Activated CD4-positive, CD25-positive, alpha-beta regulatory T cell (primary cell): ENCODE measurements around the gene RAB31.
"Not testable (repeated sequence)": the region's sequence is repeated elsewhere in the genome, so short reads cannot be mapped to it uniquely, and the experiment has no call there.

Experiments
- DNase-seq, 4 experiments: peaks; one replicate each; lab custom pipeline; 2025; lab: John Stamatoyannopoulos, UW

The RAB31 gene

DNA sequence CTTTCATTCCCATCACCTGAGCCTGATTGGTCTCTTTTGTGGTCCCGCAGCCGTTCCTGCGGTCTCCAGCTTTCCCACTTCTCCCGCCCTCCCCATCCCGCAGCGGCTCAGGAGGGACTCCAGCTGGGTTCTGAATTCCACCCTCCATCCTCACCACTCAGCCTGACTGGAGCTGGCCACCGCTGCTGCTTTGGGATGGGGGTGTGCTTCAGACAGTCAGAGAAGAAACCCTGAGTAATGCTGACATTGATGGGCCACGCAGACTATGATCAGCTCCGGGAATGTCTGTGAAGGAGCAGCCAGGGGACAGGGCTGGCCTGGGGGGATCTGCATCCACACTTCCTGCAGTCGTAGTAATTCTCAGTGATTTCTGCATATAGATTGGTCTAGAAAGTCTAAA is 131.8 kb downstream of the RAB31 start:
- no peak for DNase-seq

DNA sequence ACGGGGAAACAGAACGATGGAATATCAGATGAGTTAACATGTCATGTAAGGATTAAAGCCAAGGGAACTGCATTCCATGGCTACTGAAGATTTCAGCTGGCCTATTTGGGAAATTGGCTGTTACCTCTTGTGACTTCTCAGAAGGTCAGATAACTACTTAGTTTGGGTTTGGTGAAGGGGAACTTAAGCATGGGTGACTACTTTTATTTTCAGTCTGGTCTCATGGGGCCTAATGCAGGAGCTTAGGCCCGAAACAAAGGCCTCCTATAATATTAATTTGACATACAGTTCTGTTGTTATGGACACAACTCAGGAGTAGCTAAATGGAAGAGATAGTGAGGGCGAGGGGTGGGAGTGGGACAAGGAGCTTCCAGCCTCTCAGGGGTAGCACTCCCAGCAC is 133.7 kb downstream of the RAB31 start:
- no peak for DNase-seq

DNA sequence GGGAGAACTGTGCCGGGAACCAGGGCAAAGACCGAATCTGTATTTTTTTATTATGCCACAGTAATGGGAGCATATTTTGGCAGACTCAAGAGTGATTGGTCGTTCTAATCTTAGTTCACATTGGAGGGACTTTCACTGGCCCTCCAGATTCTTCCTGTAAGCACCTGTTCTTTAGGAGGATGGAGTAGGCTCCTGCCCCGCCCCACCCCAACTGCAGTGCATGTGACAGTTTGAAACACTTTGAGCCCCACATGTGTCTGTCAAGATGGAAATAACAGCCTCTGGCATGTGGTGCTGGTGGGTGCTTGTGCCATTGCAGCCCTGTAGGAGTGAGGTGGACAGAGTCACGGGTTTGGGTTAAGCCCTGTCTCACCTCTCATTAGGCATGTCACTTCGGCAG is 134.3 kb downstream of the RAB31 start:
- no peak for DNase-seq

DNA sequence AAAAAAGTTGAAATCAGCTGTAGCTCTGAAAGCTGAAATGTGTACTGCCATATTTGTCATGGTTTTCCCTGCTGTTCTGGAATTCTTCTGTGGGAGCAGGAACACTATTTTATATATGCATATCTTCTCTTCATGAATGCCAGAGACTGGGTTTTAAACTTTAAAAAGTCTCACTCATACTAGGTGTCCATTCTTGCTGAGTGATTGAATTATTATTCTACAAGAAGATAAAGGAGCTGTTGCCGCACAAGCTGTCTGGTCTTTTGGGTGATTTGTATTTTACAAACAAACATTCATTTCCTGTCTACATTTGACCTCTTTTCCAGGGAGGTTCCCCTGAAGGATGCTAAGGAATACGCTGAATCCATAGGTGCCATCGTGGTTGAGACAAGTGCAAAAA is 137.2 kb downstream of the RAB31 start:
- DNase-seq: no peak

DNA sequence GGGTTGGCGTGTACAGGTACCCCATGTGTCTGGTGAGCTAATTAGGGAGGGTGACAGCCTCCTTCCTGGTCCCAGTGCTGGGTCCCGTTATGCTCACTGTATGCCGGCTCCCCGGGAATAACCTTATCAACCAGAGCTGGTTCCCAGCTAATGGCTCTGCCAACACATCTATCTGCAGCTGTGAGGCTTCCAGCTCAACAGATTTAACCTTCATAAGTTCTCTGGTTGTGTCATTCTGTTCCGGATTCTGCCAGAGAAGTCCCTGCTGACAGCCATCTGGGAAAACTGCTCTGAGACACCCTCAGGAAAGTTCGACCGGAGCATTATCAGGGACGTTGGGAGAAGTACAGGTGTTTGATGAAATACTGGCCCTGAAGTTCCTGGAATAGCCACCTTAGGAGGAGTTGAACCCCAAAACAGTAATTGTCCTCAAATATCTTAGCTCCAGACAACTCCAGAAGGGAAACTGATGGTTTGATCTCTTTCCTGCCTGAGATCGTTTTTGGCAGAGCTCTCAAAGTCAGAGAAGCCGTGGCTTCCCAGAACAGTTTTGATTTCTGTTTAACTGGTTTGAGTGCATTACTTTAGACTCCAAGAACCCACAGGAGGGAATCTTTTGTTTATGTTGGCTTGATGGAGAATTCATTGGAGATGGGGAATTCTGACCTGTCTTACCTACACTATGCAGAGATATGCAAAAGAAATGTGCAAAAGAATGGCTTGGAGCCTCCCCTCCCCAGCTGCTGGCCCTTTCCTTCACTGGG is 138.2 kb downstream of the RAB31 start:
- no peak for DNase-seq

DNA sequence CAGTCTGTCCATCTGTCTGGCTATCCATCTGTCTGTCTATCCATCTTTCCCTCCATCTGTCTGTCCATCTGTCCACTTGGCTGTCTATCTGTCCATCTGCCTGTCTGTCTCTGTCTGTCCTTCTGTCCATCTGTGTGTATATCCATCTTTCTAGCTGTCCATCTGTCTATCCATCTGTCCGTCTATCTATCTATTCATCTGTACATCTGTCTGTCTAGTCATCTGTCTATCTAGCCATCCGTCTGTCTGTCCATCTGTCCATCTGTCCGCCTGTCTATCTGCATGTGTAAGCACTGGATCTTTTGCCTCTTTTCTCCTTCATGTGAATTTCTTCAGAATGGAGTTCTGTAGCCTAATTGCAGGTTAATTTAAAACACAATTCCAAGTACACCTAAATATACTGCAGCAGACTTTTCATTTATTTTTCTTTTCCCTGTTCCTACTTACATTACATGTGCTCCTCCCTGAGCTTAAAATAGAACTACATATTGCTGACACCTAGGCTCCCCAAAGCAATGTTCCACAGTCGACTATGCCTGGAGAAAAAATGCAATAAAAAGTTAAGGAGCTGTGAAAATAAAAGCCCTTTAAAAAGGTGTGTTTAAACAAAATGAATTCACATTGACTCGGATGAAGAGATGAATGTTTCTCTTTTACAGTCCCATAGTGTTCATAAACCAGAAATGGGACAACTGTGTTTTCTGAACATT is 140.2 kb downstream of the RAB31 start:
- DNase-seq: no peak

DNA sequence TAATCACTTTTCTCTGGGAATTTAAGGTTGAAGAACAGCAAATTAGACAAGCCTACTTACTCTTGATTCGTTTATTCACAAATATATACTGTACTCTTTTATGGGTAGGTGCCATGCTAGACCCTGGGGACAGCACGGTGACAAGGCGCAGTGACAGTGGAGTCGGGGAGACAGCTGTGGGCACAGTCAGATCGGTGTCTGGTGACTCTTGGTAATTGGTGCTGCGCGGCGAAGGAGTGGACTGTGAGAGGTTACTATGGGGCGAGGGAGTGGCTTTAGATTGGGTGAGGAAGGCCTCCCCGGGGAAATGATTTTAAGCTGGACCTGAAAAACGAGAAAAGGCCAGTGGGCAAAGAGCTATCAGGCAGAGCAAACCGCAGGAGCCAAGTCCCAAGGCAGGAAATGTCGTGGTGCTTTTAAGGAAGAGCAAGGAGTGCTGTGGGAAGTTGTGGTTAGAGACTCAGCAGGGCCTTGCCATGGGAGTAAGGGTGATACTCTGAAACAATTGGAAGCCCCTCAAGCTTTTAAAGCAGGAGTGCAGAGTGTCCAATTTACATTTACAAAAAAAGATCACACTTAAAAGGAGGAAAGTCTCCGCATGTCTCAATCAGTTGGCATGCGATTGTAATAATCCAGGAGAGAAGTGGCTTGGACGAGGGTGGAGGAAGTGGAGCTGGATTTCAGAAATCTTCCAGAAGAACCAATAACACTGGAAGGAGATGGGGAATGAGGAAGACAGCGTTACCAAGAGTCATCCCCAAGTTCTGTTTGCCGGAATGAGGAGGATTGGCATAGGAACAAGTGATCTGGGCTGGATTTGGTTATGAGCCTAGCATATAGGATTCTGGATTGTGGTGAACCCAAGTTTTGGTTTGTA is 141.5 kb downstream of the RAB31 start:
- DNase-seq: no peak

DNA sequence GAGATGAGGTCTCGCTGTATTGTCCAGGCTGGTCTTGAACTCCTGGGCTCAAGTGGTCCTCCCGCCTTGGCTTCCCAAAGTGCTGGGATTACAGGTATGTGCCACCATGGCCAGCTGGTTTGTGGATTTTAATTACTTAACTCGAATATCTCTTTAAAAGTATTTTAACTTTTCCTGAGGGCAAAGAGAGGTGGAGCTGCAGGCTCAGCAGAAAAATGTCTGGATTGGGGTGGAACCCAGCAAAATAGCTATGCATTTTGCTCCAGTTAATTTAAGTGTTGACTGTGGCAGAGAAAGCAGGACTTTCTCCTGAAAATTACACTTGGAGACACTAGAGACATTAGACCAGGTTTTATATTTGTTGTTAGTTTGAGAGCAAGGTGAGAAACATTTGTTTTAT is 142.2 kb downstream of the RAB31 start:
- no peak for DNase-seq

DNA sequence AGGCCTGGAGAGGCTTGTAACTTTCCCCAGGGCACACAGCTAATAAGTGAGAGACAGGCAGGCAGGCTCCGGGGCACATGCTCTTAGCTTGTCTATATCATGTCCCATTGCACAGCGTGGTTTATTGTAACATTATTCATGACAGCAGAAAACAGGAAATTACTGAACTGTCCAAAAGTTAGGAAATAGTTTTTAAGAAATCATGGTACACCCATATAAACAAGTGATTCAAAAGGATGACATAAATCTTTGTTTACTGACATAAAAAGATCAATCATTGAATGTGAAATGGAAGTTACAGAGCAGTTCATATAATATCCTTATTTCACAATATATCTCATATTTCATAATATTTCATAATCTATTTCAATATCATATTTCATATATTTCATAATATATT is 143.4 kb downstream of the RAB31 start:
- no peak for DNase-seq

DNA sequence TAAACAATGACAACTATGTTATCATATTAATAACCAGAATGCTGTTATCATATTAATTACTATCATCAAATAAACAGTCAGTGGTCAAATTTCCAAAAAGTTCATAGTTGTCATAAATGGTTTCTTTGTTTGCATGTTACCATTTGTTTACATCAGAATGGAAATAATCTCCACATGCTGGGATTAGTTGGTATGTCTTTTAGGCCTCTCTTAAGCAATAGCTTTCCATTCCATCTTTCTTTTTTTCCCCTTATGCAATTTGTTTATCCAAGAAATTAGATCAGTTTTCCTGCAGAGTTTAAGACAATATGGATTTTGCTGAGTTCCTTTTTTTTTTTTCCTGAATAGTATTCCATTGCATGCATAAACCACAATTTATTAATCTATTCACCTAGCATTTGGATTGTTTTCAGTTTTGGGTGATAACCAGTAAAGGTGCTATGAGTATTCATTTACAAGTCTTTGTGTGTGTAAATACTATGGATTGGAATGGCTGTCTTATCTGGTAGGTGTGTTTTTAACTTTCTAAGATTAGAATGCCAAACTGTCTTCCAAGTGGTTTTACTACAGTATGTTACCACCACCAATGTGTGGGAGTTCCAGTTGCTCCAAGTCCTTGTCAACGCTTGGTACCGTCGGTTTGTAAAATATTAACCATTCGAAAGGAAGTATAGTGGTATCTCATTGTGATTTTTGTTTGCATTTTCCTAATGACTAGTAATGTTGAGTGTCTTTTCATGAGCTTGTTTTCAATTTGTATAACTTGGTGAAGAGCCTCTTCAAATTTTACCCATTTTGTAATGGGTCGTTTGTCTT is 144.4 kb downstream of the RAB31 start:
- DNase-seq: no peak

DNA sequence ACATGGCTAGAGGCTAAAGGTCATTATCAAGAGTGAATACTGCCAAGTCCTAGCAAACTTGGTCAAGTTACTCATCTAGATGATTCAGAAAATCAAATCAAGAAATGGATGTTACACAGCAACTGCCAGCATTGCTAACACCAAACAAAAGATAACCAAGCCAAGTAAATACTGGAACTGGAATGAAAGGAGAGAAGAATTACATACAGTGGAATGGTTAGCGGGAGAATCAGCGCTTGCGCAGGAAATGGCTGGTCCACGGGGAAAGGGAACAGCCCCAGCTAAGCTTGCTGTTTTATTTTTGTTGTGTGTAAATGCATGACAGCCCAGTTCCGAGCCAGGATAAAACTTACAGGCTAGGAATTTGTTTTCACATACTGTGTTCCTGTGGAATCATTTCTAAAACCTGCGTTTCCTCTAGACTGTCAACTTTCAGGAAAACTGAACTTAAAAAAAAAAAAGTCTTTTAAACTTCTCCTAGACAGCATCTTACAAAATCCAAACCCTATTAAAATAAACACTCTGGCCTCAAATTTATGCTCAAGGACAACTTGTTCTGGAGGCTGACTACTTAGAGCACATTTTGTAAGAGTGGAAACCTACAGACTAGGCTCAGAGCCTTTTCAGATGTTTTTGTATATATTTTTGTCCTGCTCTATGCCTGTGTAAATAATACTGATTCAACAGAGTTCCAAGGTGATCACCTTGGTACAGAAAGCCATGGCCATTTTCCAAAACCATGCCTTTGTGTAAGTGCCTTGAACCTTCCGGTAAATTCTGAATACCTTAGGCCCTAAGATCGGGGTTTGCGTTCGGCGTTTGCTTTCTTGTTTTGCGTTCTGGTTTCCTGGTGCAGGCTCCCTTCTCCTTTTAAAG is 146.9 kb downstream of the RAB31 start:
- DNase-seq: no peak

DNA sequence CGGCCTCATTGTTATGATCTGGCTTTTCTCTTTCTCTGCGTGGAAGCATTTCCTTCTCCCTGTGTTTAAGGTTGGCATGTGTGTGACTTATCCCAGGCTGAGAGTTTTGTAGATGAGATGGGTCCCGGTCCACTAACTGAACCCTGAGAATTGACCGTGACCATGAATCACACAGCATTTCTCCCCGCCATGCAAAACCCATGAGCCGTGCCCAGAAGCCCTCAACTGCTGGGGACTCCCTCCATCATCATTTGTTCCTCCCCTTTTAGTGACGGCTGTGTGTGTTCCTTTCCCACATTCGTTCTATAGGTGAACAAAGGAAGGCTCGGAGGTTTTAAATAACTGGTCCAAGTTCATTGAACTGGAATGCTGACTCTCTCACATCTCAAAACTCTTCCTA is 147.6 kb downstream of the RAB31 start:
- no peak for DNase-seq

DNA sequence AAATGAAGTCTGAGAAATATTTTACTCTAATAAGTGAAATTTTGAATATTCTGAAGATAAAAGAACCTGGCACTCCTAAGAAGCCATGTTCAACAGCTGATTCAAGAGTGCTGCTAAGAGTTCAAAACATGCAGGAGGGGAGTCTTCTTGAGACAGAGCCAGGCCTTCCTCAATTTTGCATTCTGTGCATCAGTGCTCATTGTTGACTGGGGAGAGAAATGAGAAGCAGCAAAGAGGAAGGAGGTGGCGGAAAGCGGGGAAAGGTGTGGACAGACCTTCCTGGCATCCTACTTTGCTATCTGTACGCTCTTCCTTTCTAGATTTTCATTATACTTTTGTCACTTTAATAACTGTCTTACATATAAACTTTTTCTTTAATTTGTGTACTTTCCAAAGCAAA is 148.0 kb downstream of the RAB31 start:
- DNase-seq: no peak

DNA sequence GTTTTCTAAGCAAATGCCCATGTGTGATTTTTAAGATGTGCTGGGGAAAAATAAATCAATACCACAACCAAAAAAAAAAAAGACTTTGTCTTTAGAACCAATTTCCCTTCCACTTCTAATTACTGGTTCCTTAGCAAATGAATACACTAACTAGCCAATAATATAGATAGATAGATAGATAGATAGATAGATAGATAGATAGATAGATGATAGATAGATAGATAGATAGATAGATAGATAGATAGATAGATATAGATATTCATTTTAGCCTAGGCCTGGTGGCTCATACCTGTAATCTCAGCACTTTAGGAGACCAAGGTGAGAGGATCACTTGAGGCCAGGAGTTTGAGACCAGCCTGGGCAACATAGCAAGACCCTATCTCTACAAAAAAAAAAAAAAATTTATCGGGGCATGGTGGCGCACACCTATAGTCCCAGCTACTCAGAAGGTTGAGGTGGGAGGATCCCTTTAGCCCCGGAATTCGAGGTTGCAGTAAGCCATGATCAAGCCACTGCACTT is 149.4 kb downstream of the RAB31 start:
- not testable (repeated sequence) for DNase-seq

DNA sequence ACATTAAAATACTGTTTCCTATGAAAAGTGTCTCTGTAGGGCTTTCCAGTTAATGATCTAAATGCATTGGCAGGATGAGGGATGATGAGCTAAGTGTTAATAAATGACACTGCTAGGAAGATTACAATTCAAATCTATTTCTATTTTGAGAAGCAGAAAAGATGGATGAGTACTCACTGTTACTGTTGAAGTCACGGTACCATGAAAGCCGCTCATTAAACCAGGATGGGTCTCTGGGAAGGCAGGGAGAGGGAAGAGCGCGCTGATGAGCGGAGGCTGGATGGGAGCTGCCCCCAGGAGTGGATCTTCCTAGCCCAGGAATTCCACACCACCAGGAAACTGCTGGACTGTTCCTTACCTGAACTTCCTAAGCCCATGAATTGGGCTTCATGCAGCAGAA is 150.5 kb downstream of the RAB31 start:
- no peak for DNase-seq

DNA sequence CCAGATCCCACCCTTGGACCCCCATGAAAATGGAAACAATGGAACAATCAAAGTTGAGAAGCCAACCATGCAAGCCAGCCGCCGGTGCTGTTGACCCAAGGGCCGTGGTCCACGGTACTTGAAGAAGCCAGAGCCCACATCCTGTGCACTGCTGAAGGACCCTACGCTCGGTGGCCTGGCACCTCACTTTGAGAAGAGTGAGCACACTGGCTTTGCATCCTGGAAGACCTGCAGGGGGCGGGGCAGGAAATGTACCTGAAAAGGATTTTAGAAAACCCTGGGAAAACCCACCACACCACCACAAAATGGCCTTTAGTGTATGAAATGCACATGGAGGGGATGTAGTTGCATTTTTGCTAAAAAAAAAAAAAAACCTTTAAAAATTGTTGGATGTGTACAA is 151.1 kb downstream of the RAB31 start:
- no peak for DNase-seq

DNA sequence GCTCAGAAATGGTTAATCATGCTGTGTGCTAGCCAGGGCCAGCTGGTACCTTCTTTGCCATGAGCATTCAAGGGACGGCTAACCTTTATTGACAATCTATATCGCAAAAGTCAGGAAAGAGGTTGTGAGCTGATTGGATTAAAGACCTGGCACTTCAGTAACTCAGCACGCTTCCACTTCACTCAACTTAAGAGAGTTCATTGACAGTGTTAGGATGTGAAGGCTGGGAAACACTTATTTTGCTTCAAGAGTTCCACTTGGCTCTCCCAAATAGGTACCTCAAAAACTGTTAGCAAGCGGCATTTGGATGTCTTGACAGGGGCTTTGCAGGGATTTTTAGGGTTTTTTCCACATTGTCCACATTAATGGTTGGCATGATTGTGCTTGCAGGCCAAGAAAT is 152.6 kb downstream of the RAB31 start:
- no peak for DNase-seq

DNA sequence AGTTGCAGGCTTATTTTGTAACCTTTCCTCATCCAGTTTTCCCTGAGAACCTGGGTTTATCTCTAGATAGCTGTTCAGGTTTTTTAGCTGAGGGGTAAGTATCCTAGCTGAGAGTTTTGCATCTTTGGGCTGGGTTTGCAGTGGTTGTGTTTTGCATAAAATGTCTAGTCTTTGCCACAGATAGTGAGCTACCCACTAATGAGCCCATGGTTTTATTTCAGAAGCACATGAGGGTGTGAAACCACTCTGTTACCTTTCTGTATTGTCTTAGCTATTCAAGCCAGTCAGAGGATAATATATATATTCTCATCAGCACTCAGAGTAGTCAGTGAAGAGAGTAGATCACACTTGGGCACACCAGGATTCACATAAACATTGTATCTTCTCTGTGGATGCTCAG is 153.1 kb downstream of the RAB31 start:
- DNase-seq: no peak

DNA sequence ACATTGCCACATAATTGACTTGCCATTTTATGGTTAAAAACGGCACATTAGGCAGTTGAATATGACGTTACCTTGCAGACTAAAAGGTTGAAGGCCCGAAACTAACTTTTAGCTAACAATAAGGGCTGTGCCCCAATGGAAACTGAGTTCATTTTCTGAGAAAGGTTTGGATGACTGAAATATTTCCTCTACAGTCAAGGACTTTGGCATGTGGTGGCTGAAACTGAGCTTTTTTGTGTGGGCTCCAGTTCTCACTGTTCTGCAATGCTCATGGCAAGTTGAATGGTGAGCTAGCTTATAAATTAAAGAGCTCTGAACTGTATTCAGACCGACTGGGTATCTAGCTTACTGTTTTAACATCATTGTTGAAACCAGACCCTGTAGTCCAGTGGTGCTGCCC is 153.8 kb downstream of the RAB31 start:
- DNase-seq: no peak

DNA sequence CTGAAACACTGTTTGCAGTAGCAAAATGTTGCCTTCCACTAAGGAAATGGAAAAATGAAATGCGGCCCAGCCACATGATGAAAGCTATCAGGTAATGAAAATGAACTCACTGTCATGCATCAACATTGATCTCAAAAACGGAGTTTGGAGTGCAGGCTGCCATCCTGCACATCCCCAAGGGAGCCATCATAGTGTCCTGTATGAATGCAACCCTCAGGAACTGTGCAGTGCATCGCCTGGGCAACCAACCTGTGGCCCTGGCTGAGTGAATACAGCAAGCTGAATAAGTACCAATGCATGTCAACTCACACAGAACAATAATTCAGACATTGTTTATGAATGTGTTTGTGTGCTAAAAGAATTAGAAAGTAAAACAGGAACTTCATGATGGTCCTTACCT is 154.6 kb downstream of the RAB31 start:
- DNase-seq: no peak

DNA sequence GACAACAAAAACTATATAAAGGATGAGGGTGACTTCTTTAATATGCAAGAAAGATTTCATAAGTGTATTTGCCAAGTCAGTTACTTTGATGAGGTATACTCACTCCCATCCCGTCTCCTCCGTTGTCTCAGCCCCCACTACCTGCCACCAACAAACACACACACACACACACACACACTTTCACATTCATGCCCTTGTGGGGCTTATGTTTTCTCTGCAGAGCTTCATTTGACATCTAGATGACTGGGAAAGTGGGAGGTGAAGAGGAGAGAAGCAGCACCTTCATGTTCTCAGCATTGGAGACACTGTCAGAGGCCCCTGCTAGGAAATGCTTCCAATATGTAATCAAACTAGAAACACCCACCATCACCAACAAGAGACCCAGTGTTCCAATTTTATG is 155.2 kb downstream of the RAB31 start:
- DNase-seq: no peak
